ENCODE measurements around the gene SLC4A3.

GRCh38 chr2:219595256-219595655 is 32.2 kb upstream of the SLC4A3 start:
- TF ChIP-seq POLR2A (IDR thresholded peaks at IDR 0.05), result no peak
- TF ChIP-seq, protein P1, sequence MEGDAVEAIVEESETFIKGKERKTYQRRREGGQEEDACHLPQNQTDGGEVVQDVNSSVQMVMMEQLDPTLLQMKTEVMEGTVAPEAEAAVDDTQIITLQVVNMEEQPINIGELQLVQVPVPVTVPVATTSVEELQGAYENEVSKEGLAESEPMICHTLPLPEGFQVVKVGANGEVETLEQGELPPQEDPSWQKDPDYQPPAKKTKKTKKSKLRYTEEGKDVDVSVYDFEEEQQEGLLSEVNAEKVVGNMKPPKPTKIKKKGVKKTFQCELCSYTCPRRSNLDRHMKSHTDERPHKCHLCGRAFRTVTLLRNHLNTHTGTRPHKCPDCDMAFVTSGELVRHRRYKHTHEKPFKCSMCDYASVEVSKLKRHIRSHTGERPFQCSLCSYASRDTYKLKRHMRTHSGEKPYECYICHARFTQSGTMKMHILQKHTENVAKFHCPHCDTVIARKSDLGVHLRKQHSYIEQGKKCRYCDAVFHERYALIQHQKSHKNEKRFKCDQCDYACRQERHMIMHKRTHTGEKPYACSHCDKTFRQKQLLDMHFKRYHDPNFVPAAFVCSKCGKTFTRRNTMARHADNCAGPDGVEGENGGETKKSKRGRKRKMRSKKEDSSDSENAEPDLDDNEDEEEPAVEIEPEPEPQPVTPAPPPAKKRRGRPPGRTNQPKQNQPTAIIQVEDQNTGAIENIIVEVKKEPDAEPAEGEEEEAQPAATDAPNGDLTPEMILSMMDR (IDR thresholded peaks at IDR 0.05), result no peak
- TF ChIP-seq POLR2AphosphoS5 (IDR thresholded peaks at IDR 0.05; ENCODE audit: insufficient read depth in 1 of 2, low read depth in 1 of 2), result no peak

All from vagina (tissue), 2 donors.